Vagina (tissue), 2 donors: ENCODE results near the gene GOLT1B. TPM values are rescaled to one million over a fixed set of nuclear protein-coding genes. Genes with fewer than 3 reads are reported as not detected.
A peak's percentile ranks its signal among the peaks of the same experiment; 100 is the strongest.

Experiments
- DNase-seq, 2 donors: peaks; one replicate each; pipeline ENCODE4 v3.0.0-alpha.2; 2017; ENCODE audit errors: extremely low spot score in 2 of 2
- H3K27ac ChIP-seq: fragments of 200-600 bp; sonication (generic); one replicate; pipeline ENCODE4 v1.5.1; 2019
- H3K27me3 ChIP-seq: fragments of 200-600 bp; sonication (generic); one replicate; pipeline ENCODE4 v1.5.1; 2019
- H3K36me3 ChIP-seq, 2 donors: fragments of 200-600 bp; sonication (generic); one replicate each; pipeline ENCODE4 v1.5.1; 2017 to 2019
- H3K4me1 ChIP-seq: fragments of 200-600 bp; sonication (generic); one replicate; pipeline ENCODE4 v1.5.1; 2019
- H3K4me3 ChIP-seq, 2 donors: fragments of 200-600 bp; sonication (generic); 1 replicate in 1 of 2; 2 replicates in 1 of 2; pipeline ENCODE4 v1.5.1; 2016 to 2019
- H3K9me3 ChIP-seq: fragments of 200-600 bp; sonication (generic); one replicate; pipeline ENCODE4 v1.5.1; 2019
- POLR2A ChIP-seq, 2 donors: fragments of 450-650 bp; IDR thresholded peaks; one replicate each; pipeline ENCODE4 v1.6.1; 2017; ENCODE audit warnings: antibody characterized with exemption in 2 of 2, mild to moderate bottlenecking in 2 of 2, moderate library complexity in 2 of 2
- POLR2AphosphoS5 ChIP-seq, 2 donors: sonication (generic); formaldehyde crosslinking; IDR thresholded peaks; one replicate each; pipeline ENCODE4 v1.9.0; 2017; ENCODE audit warnings: antibody characterized with exemption in 2 of 2, mild to moderate bottlenecking in 2 of 2, low read depth in 1 of 2; ENCODE audit not compliant: insufficient read depth in 1 of 2
- intact Hi-C: fragments of 100-400 bp; cut with DNase I; formaldehyde crosslinking; loops from one replicate; pipeline ENCODE4 v1.15.1; 2023
- total RNA-seq: library from RNA; depleted of rRNA; stranded (reverse); fragments of >200 nt; gene quantifications from one replicate; pipeline ENCODE4 v1.2.3, GENCODE V29; 2016
- TF ChIP-seq, protein P1 (sequence below), 3 experiments: fragments of 450-650 bp in 2 of 3; fragments of 200-600 bp in 1 of 3; sonication (generic) in 1 of 3; IDR thresholded peaks; one replicate each; pipeline ENCODE4 v1.5.1; 2017 to 2019; ENCODE audit warnings: antibody characterized with exemption in 3 of 3, mild to moderate bottlenecking in 2 of 3, moderate library complexity in 2 of 3

GOLT1B gene
- total RNA-seq, 1 donor from 2014 or later, result 12.5 TPM

DNA sequence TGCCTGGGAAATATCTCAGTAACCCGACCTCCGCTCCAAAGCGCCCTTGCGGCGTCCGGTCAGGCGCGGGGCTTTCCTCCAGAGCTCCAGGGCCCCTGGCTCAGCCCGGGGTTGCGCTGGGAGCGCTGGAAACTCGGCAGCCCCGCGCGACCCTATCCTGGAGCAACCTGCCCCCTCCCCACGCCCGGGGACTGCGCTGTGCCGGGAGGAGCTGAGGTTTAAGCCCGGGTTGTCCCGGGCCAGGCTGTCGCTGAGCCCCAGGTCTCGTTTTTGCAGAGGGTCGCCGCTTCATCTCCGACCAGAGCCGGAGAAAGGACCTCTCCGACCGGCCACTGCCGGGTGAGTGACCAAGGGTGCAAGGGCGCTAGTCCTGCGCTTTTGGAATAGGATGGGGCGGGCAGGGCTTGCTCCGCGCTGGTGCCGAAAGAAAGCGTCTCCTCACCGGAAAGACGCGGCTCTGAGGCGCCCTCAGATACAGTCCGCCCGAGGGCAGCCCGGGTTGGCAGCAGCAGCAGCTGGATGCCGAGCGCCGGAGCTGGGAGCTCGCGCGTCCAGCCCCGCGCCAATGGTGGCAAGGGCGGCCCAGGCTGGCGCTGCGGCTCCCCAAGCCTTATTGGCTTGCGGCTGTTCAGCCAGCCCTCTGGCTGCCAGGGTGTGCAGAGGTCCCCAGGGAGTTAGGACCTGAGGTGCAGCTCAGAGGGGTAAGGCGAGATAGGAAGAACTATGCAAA, 26.0 kb downstream of the GOLT1B start:
- TF ChIP-seq, protein P1, sequence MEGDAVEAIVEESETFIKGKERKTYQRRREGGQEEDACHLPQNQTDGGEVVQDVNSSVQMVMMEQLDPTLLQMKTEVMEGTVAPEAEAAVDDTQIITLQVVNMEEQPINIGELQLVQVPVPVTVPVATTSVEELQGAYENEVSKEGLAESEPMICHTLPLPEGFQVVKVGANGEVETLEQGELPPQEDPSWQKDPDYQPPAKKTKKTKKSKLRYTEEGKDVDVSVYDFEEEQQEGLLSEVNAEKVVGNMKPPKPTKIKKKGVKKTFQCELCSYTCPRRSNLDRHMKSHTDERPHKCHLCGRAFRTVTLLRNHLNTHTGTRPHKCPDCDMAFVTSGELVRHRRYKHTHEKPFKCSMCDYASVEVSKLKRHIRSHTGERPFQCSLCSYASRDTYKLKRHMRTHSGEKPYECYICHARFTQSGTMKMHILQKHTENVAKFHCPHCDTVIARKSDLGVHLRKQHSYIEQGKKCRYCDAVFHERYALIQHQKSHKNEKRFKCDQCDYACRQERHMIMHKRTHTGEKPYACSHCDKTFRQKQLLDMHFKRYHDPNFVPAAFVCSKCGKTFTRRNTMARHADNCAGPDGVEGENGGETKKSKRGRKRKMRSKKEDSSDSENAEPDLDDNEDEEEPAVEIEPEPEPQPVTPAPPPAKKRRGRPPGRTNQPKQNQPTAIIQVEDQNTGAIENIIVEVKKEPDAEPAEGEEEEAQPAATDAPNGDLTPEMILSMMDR (IDR thresholded peaks at IDR 0.05), result no peak
- TF ChIP-seq POLR2AphosphoS5 (IDR thresholded peaks at IDR 0.05; ENCODE audit: insufficient read depth in 1 of 2, low read depth in 1 of 2) (no peak), POLR2A (IDR thresholded peaks at IDR 0.05) (no peak)
- Histone ChIP-seq H3K36me3 (no peaks in the 10 kb centered on the region), H3K4me1 (peaks cover 15% of the 10 kb centered on the region), H3K27ac (no peak overlapping the region), H3K9me3 (no peaks in the 10 kb centered on the region), H3K4me3 (peak overlapping the region; percentile 46 to 49), H3K27me3 (no peaks in the 10 kb centered on the region)
- intact Hi-C loops, result no loop called here
- DNase-seq, result no peak

DNA sequence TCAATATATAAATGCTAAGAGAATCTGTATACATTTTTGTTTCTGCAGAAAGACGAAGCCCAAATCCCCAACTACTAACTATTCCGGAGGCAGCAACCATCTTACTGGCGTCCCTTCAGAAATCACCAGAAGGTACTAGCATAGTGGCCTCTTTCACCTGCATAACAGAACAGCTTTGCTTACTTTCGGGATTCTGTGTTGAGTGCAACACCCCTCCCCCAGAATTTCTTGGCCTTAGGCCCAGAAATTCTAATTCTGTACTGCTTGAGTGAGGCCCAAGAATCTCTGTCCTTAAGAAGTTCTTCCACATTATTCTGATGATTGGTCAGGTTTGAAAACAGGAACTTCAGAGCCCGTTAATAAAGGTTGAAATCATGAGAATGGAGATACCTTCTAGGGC, 27.4 kb downstream of the GOLT1B start:
- H3K4me3 ChIP-seq, result no peak overlapping the region
- H3K36me3 ChIP-seq, result no peaks in the 10 kb centered on the region
- intact Hi-C loops, result no loop called here
- H3K4me1 ChIP-seq, result peaks cover 15% of the 10 kb centered on the region
- TF ChIP-seq POLR2A (IDR thresholded peaks at IDR 0.05), result no peak
- TF ChIP-seq, protein P1 (IDR thresholded peaks at IDR 0.05), result no peak
- no peak for TF ChIP-seq POLR2AphosphoS5 (IDR thresholded peaks at IDR 0.05; ENCODE audit: insufficient read depth in 1 of 2, low read depth in 1 of 2)
- DNase-seq, result no peak
- no peaks in the 10 kb centered on the region for H3K27me3 ChIP-seq
- H3K9me3 ChIP-seq, result no peaks in the 10 kb centered on the region
- H3K27ac ChIP-seq, result no peak overlapping the region

DNA sequence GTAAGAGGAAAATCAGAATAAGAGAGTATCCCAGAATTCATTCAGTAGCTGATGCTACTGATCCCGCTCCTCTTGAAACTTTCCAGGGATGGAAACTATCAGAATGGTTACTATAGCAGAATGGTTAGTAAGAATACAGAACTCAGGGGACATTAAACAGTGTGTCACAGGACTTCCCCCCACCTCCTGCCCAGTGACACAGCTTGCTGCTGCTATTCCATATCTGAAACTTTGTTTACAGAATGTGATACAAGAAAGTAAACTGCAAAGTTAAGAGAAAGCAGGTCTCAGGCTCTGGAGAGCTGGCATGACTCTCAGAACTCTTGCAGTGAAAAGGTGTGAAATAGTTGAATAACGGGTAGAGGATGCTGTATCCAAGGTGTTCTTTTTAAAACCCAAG, 27.9 kb downstream of the GOLT1B start:
- Histone ChIP-seq H3K9me3 (no peaks in the 10 kb centered on the region), H3K27me3 (no peaks in the 10 kb centered on the region), H3K4me1 (peaks cover 15% of the 10 kb centered on the region), H3K4me3 (no peak overlapping the region), H3K27ac (no peak overlapping the region), H3K36me3 (no peaks in the 10 kb centered on the region)
- intact Hi-C loops, result no loop called here
- no peak for TF ChIP-seq POLR2A (IDR thresholded peaks at IDR 0.05)
- TF ChIP-seq POLR2AphosphoS5 (IDR thresholded peaks at IDR 0.05; ENCODE audit: insufficient read depth in 1 of 2, low read depth in 1 of 2), result no peak
- TF ChIP-seq, protein P1 (IDR thresholded peaks at IDR 0.05), result no peak
- DNase-seq, result no peak

DNA sequence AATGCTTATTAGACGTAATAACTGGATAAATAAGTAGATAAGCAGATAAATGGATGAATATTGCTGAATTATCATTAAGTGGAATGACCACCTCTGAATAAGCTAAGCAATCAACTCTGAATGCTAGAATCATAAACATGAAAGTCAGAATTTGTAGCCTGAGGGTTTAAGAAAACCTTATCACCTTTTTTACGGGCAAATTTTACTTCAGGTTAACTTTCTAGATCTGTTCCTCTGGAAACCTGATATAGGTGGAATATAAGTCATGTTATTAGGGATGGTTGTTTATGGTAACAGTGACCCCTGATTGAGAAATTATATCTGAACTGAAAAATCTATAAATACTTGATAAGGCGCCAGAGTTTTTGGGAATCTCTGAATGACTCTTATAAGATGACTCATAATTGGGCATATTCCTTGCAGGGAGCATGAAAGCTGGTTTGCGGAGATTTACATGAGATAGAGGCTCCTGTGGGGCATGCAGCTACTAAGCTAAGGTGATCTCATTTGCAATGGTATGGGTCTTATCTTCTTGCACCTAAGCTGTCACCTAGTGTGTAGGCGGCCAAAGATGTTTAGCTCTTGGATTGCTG, 36.6 kb downstream of the GOLT1B start:
- no peaks in the 10 kb centered on the region for H3K27me3 ChIP-seq
- no peak for DNase-seq
- no peaks in the 10 kb centered on the region for H3K36me3 ChIP-seq
- intact Hi-C loops, result no loop called here
- H3K4me1 ChIP-seq, result no peaks in the 10 kb centered on the region
- TF ChIP-seq POLR2AphosphoS5 (IDR thresholded peaks at IDR 0.05; ENCODE audit: insufficient read depth in 1 of 2, low read depth in 1 of 2), result no peak
- TF ChIP-seq POLR2A (IDR thresholded peaks at IDR 0.05), result no peak
- TF ChIP-seq, protein P1 (IDR thresholded peaks at IDR 0.05), result no peak
- no peak overlapping the region for H3K27ac ChIP-seq
- H3K9me3 ChIP-seq, result no peaks in the 10 kb centered on the region
- no peak overlapping the region for H3K4me3 ChIP-seq

DNA sequence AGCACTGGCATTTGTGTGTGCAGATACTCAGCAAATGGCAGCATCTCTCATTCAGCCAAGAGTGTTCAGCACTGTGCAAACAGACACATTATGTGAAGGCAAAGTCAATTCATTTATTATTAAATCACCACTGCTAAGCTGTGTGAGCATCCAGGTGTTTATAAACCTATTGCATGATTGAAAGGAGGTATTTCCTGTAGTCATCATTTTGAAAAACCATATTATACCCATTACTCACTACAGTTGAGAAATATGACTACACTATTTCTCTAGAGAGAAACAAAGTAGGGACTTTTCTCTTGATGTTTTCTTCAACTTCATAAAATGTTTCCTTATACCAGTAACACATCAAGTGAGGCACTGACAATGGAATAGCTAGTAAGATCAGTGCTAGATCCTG, 38.2 kb downstream of the GOLT1B start:
- intact Hi-C loops, result no loop called here
- no peaks in the 10 kb centered on the region for H3K9me3 ChIP-seq
- no peak overlapping the region for H3K4me3 ChIP-seq
- no peaks in the 10 kb centered on the region for H3K36me3 ChIP-seq
- no peak overlapping the region for H3K27ac ChIP-seq
- no peaks in the 10 kb centered on the region for H3K27me3 ChIP-seq
- TF ChIP-seq POLR2AphosphoS5 (IDR thresholded peaks at IDR 0.05; ENCODE audit: insufficient read depth in 1 of 2, low read depth in 1 of 2) (no peak), POLR2A (IDR thresholded peaks at IDR 0.05) (no peak)
- TF ChIP-seq, protein P1 (IDR thresholded peaks at IDR 0.05), result no peak
- H3K4me1 ChIP-seq, result no peaks in the 10 kb centered on the region
- DNase-seq, result no peak
